AG10803 (cell line): ENCODE data around the gene RIMBP2.

Experiments
- DNase-seq: peaks from one replicate; pipeline ENCODE4 v3.0.0; 2010; ENCODE audit warnings: low read depth
- H3K4me3 ChIP-seq: 2 replicates; pipeline ENCODE4 v1.5.1; 2011; ENCODE audit warnings: mild to moderate bottlenecking, low read length, control low read depth
- CTCF ChIP-seq: conservative IDR thresholded peaks from 2 replicates; pipeline ENCODE4 v1.5.1; 2011; ENCODE audit warnings: mild to moderate bottlenecking, low read length, control low read depth, inconsistent platforms

The RIMBP2 gene

GRCh38 chr12:130522244-130522834 lies 193.8 kb downstream of the RIMBP2 start:
- H3K4me3 ChIP-seq: no peak overlapping the region
- no peak for DNase-seq
- no peak for TF ChIP-seq CTCF

GRCh38 chr12:130521375-130522124 lies 194.5 kb downstream of the RIMBP2 start:
- TF ChIP-seq CTCF: no peak
- H3K4me3 ChIP-seq: no peak overlapping the region
- DNase-seq: no peak

- no peak for TF ChIP-seq CTCF
- no peak overlapping the region for H3K4me3 ChIP-seq
- no peak for DNase-seq
These were observed 195.3 kb downstream of the RIMBP2 start for GRCh38 chr12:130520784-130521183.

- DNase-seq: no peak
- no peak overlapping the region for H3K4me3 ChIP-seq
- TF ChIP-seq CTCF: no peak
These were observed 198.5 kb downstream of the RIMBP2 start for GRCh38 chr12:130517588-130517987.

- no peak overlapping the region for H3K4me3 ChIP-seq
- no peak for DNase-seq
- TF ChIP-seq CTCF: no peak
These were observed 201.9 kb downstream of the RIMBP2 start for GRCh38 chr12:130514149-130514551.

- TF ChIP-seq CTCF: no peak
- no peak for DNase-seq
- H3K4me3 ChIP-seq: no peak overlapping the region
These were observed 202.5 kb downstream of the RIMBP2 start for GRCh38 chr12:130513556-130513955.

GRCh38 chr12:130511285-130511684 lies 204.8 kb downstream of the RIMBP2 start:
- H3K4me3 ChIP-seq: no peak overlapping the region
- DNase-seq: no peak
- TF ChIP-seq CTCF: no peak
